NCI-H2107 treated with DMSO at 0.1 percent for 48 hours (cell line): ENCODE data around the gene NEUROG1.

Experiments used
- DNase-seq: peaks from one replicate; lab custom pipeline; 2025; ENCODE audit not compliant: unreplicated experiment; lab: John Stamatoyannopoulos, UW

NEUROG1 gene

GRCh38 chr5:135564331-135564730 is 28.6 kb upstream of the NEUROG1 start:
- DNase-seq = no peak

- DNase-seq = no peak
These were observed 25.5 kb upstream of the NEUROG1 start for GRCh38 chr5:135561266-135561665.

DNA sequence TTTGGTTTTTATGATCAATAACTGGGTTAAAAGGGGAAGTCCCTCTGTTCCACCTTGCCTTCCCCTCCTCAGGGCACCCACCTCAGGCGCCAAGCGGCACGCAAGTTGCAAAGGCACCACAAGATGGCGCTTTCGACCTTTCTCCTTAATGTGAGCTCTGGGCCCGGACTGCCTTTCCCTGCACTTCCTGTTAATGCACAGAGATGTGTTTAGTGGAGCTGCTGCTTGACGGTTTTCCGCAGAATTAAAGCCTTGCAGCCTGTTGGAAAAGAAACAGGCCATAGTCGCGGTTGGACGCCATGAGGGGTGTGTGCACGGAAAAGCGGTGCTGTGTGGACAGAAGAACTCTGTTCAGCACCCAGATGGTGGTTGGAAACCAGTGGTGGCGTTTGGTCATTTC is 25.1 kb upstream of the NEUROG1 start:
- DNase-seq = peak; percentile 56

DNA sequence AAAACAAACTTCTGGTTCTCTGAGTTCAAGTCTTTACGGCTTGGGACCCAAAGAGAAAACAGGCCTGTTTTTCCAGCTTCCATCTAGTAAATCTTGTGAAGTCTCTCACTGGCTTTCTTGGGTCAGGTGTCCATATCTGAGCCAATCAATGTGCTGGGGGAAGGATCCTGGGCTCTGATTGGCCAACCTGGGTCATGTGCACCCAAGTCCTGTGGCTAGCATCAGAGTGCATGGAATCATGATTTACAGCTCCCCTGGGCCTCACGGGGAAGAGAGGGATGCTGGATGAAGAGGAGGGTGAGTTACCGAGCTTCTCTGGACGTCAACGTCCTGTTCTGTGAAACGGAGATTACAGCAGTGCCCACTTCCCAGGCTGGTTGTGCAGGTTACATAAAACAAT is 23.6 kb upstream of the NEUROG1 start:
- no peak for DNase-seq

GRCh38 chr5:135557076-135557838 is 21.5 kb upstream of the NEUROG1 start:
- DNase-seq = no peak

DNA sequence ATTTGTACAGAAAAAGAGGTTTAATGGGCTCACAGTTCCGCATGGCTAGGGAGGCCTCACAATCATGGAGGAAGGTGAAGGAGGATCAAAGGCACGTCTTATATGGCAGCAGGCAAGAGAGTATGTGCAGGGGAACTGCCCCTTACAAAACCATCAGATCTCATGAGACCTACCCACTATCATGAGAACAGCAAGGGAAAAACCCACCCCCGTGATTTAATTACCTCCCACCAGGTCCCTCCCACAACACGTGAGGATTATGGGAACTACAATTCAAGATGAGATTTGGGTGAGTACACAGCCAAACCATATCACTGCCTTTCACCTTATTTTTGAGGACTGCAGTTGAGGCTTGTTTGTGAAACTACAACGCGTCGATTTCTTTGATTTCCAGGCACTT is 20.9 kb upstream of the NEUROG1 start:
- DNase-seq = no peak

DNA sequence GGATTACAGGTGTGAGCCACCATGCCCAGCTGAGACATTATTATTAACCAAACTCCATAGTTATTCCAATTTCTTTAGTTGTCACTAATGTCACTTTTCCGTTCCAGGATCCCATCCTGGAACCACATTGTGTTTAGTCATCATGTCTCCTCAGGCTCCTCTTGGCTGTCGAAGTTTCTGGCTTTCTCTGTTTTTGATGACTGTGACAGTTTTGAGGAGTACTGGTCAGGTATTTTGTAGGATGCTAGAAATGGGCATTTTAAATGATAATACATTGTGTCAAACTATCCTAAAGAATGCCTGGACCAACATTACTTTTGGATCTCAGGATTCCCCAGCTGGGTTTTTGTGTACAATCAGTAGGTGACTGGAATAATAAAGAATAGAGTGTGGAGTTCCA is 19.8 kb upstream of the NEUROG1 start:
- no peak for DNase-seq

GRCh38 chr5:135553688-135554462 is 18.1 kb upstream of the NEUROG1 start:
- peak; percentile 13 for DNase-seq

GRCh38 chr5:135551593-135552447 is 16.1 kb upstream of the NEUROG1 start:
- peak; percentile 72 for DNase-seq

DNA sequence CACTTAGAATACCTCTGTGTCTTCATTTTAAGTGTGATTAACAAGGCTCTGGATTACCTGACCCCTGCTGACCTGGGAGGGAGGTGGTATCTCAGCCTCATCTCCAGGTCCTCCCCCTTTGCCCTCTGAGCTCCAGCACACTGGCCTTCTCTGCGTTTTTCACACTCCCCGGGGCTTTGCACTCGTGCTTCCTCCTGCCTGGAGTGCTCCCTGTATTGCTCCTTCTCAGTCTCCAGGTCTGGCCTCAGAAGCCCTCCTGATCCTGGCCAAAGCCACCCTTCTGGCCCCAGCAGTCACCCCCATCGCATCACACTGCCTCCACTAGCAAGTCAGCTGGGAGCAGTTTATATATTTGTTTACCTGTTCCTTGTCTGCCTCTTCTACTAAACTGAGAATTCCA is 13.6 kb upstream of the NEUROG1 start:
- no peak for DNase-seq

GRCh38 chr5:135547590-135548254 is 12.0 kb upstream of the NEUROG1 start:
- DNase-seq = peak; percentile 73

DNA sequence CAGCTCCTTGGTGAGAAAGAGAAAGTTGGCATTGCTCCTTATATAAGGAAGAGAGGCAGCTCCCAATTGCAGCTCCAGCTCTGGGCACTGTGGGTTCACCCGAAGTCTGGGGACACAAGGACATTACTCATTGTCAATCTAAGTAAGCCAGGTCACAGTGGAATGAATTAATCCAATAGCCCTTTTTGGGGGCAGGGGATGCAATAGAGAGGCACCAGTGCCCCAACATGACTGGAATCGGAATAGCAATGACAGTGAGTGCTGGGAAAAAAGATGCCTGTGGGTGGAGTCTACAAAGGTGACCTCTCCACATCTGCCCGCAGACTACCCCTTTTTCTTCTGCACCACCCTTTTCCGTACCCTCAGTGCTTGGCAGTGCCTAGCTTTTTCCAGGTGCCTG is 11.1 kb upstream of the NEUROG1 start:
- DNase-seq = peak; percentile 69

GRCh38 chr5:135546101-135546500 is 10.3 kb upstream of the NEUROG1 start:
- no peak for DNase-seq

GRCh38 chr5:135545099-135545498 is 9.3 kb upstream of the NEUROG1 start:
- DNase-seq = no peak

DNA sequence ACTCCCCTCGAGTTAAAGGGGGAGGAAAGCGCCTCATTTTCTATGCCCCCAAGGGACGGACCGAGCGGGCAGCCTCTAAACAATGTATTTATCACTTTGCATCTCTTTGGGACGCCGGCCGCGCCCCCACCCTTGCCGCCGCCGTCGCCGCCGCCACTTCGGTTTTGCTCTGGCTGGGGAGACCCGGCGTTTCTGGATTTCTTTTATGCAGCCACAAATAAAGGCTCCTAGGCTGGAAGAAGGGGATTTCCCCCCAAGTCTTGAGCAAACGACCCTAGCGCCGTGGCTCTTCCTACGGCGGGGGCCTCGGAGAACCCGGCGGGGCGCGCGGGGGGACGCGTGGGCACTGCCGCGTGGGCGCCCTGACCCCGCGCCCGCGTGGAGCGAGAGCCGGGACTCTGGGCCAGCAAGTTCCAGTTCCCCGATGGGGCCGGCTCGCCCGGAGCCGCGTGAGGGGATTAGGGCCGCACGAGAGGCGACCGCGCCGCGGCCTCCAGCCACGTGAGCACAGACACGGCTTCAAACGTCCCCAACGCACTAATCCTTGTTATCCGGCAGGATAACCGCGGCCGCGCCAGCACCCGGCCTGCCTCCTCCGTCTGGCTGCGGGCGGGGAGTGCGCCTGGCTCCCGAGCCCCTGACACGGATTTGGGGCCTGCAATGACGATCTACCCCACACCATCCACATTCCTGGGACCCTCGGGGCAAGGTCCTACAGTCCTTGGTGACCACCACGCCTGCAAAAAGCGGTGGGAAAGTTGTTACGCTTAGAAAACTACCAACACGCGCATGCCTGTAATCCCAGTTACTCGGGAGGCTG is 7.9 kb upstream of the NEUROG1 start:
- DNase-seq = no peak

- DNase-seq = no peak
These were observed 7.3 kb upstream of the NEUROG1 start for GRCh38 chr5:135543001-135543484.

DNA sequence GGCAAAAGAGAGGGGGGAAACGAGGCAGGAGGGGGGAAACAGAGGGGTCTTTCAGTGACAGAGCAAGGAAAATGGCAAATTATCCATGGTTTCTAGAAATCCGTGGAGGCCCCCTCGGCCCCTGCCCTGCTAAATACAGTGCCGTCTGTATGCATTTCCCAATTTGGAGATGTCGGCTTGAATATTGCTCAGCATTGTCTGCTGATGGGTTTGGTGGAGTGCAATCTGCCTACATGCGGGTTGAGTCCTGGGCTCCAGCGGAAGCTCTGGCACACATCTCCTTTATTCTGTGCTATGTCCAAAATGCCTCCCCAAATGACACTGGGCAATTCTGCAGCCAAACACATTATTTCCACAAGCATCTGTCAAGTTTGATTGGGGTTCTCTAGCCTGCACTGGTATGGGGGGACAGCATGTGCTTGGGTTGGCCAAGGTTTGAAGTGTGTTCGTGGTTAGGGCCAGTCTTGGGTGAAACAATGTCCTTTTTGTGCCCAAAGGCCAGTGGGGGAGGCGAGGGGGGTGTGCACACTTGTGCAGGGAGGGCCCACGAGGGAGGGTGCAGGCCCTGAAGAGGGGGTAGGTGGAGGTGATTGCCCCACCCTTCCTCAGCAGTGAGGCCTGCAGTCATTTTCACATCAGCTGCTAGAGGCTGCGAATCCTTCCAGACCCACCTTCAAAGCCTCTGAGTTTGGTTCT is 6.2 kb upstream of the NEUROG1 start:
- DNase-seq = no peak

- DNase-seq = no peak
These were observed 3.8 kb upstream of the NEUROG1 start for GRCh38 chr5:135539430-135540005.

GRCh38 chr5:135538261-135538660 is 2.5 kb upstream of the NEUROG1 start:
- DNase-seq = no peak
